ENCODE results near the gene MAD1L1.
"Not testable (repeated sequence)": the region's sequence is repeated elsewhere in the genome, so short reads cannot be mapped to it uniquely, and the experiment has no call there.

The MAD1L1 gene

GRCh38 chr7:1893451-1893850 is 339.3 kb downstream of the MAD1L1 start:
- no peak for DNase-seq (ENCODE audit: extremely low read depth in 1 of 2, low read depth in 1 of 2)

GRCh38 chr7:1893036-1893435 is 339.7 kb downstream of the MAD1L1 start:
- no peak for DNase-seq (ENCODE audit: extremely low read depth in 1 of 2, low read depth in 1 of 2)

GRCh38 chr7:1892011-1892965 is 340.5 kb downstream of the MAD1L1 start:
- no peak for DNase-seq (ENCODE audit: extremely low read depth in 1 of 2, low read depth in 1 of 2)

GRCh38 chr7:1890289-1891235 is 342.2 kb downstream of the MAD1L1 start:
- no peak for DNase-seq (ENCODE audit: extremely low read depth in 1 of 2, low read depth in 1 of 2)

GRCh38 chr7:1889556-1890181 is 343.1 kb downstream of the MAD1L1 start:
- no peak for DNase-seq (ENCODE audit: extremely low read depth in 1 of 2, low read depth in 1 of 2)

GRCh38 chr7:1889091-1889490 is 343.7 kb downstream of the MAD1L1 start:
- DNase-seq (ENCODE audit: extremely low read depth in 1 of 2, low read depth in 1 of 2) = no peak

GRCh38 chr7:1888425-1888824 is 344.3 kb downstream of the MAD1L1 start:
- no peak for DNase-seq (ENCODE audit: extremely low read depth in 1 of 2, low read depth in 1 of 2)

- no peak for DNase-seq (ENCODE audit: extremely low read depth in 1 of 2, low read depth in 1 of 2)
Measured at GRCh38 chr7:1887251-1887650, 345.5 kb downstream of the MAD1L1 start.

GRCh38 chr7:1886361-1887064 is 346.2 kb downstream of the MAD1L1 start:
- no peak for DNase-seq (ENCODE audit: extremely low read depth in 1 of 2, low read depth in 1 of 2)

- no peak for DNase-seq (ENCODE audit: extremely low read depth in 1 of 2, low read depth in 1 of 2)
Measured at GRCh38 chr7:1885465-1886226, 347.1 kb downstream of the MAD1L1 start.

- DNase-seq (ENCODE audit: extremely low read depth in 1 of 2, low read depth in 1 of 2) = no peak
Measured at GRCh38 chr7:1884583-1885350, 348.0 kb downstream of the MAD1L1 start.

- DNase-seq (ENCODE audit: extremely low read depth in 1 of 2, low read depth in 1 of 2) = no peak
Measured at GRCh38 chr7:1883834-1884582, 348.7 kb downstream of the MAD1L1 start.

- no peak for DNase-seq (ENCODE audit: extremely low read depth in 1 of 2, low read depth in 1 of 2)
Measured at GRCh38 chr7:1883031-1883761, 349.5 kb downstream of the MAD1L1 start.

GRCh38 chr7:1882451-1882850 is 350.3 kb downstream of the MAD1L1 start:
- no peak for DNase-seq (ENCODE audit: extremely low read depth in 1 of 2, low read depth in 1 of 2)

GRCh38 chr7:1881946-1882345 is 350.8 kb downstream of the MAD1L1 start:
- DNase-seq (ENCODE audit: extremely low read depth in 1 of 2, low read depth in 1 of 2) = no peak

- DNase-seq (ENCODE audit: extremely low read depth in 1 of 2, low read depth in 1 of 2) = not testable (repeated sequence)
Measured at GRCh38 chr7:1876641-1877040, 356.1 kb downstream of the MAD1L1 start.

GRCh38 chr7:1875392-1876199 is 357.1 kb downstream of the MAD1L1 start:
- not testable (repeated sequence) for DNase-seq (ENCODE audit: extremely low read depth in 1 of 2, low read depth in 1 of 2)

Data from stimulated activated CD8-positive, alpha-beta memory T cell treated with anti-CD3 and anti-CD28 coated beads, Interleukin-7, amount 100 ng/mL, for 48 hours (primary cell).